ENCODE measurements around the gene ALDH3B1.

DNA sequence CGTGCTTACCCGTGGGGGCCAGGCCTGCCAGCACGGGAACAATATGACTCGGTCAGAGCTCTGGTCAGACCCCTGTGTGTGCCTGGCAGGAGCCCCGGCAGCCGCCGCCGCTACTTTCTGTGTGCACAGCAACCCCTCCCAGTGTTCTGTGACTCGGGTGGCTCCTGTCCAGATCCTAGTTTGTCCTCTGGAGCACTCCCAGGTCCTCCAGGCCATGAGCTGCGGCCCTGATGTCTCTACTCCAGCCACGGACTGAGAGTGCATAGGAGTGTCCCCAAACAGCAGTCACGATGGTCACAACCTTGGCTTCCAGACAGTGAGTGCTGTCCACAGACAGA lies 23.6 kb downstream of the ALDH3B1 start:
- TF ChIP-seq CTCF (conservative IDR thresholded peaks at IDR 0.05; ENCODE audit: low read depth, low read length) = no peak
- no peak for TF ChIP-seq RFX5 (IDR thresholded peaks at IDR 0.05; ENCODE audit: low read depth, low read length)
- TF ChIP-seq CHD1 (IDR thresholded peaks at IDR 0.05; ENCODE audit: low read depth, low read length) = no peak
- no peak for TF ChIP-seq RCOR1 (IDR thresholded peaks at IDR 0.05; ENCODE audit: insufficient replicate concordance, low read length)
- no peak for TF ChIP-seq POLR2A (IDR thresholded peaks at IDR 0.05; ENCODE audit: low read depth, low read length)
- no peak for TF ChIP-seq BHLHE40 (IDR thresholded peaks at IDR 0.05; ENCODE audit: low read depth, low read length)
- TF ChIP-seq RAD21 (IDR thresholded peaks at IDR 0.05; ENCODE audit: low read length) = no peak
- TF ChIP-seq CEBPB (IDR thresholded peaks at IDR 0.05; ENCODE audit: low read depth, low read length) = no peak
- TF ChIP-seq FOS (IDR thresholded peaks at IDR 0.05; ENCODE audit: low read depth, low read length) = no peak
- no peak for TF ChIP-seq MXI1 (IDR thresholded peaks at IDR 0.05; ENCODE audit: borderline replicate concordance, low read depth, low read length)
- TF ChIP-seq, protein P1, sequence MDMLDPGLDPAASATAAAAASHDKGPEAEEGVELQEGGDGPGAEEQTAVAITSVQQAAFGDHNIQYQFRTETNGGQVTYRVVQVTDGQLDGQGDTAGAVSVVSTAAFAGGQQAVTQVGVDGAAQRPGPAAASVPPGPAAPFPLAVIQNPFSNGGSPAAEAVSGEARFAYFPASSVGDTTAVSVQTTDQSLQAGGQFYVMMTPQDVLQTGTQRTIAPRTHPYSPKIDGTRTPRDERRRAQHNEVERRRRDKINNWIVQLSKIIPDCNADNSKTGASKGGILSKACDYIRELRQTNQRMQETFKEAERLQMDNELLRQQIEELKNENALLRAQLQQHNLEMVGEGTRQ (IDR thresholded peaks at IDR 0.05; ENCODE audit: low read depth, low read length) = no peak
- TF ChIP-seq, protein P2, sequence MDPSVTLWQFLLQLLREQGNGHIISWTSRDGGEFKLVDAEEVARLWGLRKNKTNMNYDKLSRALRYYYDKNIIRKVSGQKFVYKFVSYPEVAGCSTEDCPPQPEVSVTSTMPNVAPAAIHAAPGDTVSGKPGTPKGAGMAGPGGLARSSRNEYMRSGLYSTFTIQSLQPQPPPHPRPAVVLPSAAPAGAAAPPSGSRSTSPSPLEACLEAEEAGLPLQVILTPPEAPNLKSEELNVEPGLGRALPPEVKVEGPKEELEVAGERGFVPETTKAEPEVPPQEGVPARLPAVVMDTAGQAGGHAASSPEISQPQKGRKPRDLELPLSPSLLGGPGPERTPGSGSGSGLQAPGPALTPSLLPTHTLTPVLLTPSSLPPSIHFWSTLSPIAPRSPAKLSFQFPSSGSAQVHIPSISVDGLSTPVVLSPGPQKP (IDR thresholded peaks at IDR 0.05; ENCODE audit: borderline replicate concordance, low read depth, low read length) = no peak

All from IMR-90 (cell line).